ENCODE data around the gene KRT222.

The KRT222 gene

GRCh38 chr17:40613467-40614154 is 51.4 kb downstream of the KRT222 start:
- H3K27ac ChIP-seq (replicated peaks) = no peak overlapping the region
- peaks cover 3% of the 10 kb centered on the region for H3K27me3 ChIP-seq (ENCODE audit: insufficient read depth, poor library complexity, severe bottlenecking)
- DNase-seq (ENCODE audit: low read depth in 1 of 2, low spot score in 1 of 2) = no peak
- TF ChIP-seq GABPA (IDR thresholded peaks at IDR 0.05; ENCODE audit: low read depth) = no peak
- H3K4me3 ChIP-seq (replicated peaks; ENCODE audit: insufficient read depth, low read length) = no peak overlapping the region

GRCh38 chr17:40612599-40613244 is 52.3 kb downstream of the KRT222 start:
- Histone ChIP-seq H3K27ac (replicated peaks) (no peak overlapping the region), H3K27me3 (ENCODE audit: insufficient read depth, poor library complexity, severe bottlenecking) (peaks cover 3% of the 10 kb centered on the region), H3K4me3 (replicated peaks; ENCODE audit: insufficient read depth, low read length) (no peak overlapping the region)
- TF ChIP-seq, protein P1, sequence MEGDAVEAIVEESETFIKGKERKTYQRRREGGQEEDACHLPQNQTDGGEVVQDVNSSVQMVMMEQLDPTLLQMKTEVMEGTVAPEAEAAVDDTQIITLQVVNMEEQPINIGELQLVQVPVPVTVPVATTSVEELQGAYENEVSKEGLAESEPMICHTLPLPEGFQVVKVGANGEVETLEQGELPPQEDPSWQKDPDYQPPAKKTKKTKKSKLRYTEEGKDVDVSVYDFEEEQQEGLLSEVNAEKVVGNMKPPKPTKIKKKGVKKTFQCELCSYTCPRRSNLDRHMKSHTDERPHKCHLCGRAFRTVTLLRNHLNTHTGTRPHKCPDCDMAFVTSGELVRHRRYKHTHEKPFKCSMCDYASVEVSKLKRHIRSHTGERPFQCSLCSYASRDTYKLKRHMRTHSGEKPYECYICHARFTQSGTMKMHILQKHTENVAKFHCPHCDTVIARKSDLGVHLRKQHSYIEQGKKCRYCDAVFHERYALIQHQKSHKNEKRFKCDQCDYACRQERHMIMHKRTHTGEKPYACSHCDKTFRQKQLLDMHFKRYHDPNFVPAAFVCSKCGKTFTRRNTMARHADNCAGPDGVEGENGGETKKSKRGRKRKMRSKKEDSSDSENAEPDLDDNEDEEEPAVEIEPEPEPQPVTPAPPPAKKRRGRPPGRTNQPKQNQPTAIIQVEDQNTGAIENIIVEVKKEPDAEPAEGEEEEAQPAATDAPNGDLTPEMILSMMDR (IDR thresholded peaks at IDR 0.05; ENCODE audit: insufficient read depth, low read length) = no peak
- TF ChIP-seq, protein P2, sequence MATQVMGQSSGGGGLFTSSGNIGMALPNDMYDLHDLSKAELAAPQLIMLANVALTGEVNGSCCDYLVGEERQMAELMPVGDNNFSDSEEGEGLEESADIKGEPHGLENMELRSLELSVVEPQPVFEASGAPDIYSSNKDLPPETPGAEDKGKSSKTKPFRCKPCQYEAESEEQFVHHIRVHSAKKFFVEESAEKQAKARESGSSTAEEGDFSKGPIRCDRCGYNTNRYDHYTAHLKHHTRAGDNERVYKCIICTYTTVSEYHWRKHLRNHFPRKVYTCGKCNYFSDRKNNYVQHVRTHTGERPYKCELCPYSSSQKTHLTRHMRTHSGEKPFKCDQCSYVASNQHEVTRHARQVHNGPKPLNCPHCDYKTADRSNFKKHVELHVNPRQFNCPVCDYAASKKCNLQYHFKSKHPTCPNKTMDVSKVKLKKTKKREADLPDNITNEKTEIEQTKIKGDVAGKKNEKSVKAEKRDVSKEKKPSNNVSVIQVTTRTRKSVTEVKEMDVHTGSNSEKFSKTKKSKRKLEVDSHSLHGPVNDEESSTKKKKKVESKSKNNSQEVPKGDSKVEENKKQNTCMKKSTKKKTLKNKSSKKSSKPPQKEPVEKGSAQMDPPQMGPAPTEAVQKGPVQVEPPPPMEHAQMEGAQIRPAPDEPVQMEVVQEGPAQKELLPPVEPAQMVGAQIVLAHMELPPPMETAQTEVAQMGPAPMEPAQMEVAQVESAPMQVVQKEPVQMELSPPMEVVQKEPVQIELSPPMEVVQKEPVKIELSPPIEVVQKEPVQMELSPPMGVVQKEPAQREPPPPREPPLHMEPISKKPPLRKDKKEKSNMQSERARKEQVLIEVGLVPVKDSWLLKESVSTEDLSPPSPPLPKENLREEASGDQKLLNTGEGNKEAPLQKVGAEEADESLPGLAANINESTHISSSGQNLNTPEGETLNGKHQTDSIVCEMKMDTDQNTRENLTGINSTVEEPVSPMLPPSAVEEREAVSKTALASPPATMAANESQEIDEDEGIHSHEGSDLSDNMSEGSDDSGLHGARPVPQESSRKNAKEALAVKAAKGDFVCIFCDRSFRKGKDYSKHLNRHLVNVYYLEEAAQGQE (IDR thresholded peaks at IDR 0.05; ENCODE audit: insufficient replicate concordance, low read depth) = no peak
- no peak for TF ChIP-seq GABPA (IDR thresholded peaks at IDR 0.05; ENCODE audit: low read depth)
- no peak for TF ChIP-seq POLR2AphosphoS5 (IDR thresholded peaks at IDR 0.05; ENCODE audit: low read depth)
- TF ChIP-seq SPI1 (IDR thresholded peaks at IDR 0.05; ENCODE audit: borderline replicate concordance, low read depth) = no peak
- DNase-seq (ENCODE audit: low read depth in 1 of 2, low spot score in 1 of 2) = no peak

GRCh38 chr17:40611840-40612474 is 53.0 kb downstream of the KRT222 start:
- Histone ChIP-seq H3K27me3 (ENCODE audit: insufficient read depth, poor library complexity, severe bottlenecking) (peaks cover 3% of the 10 kb centered on the region), H3K4me3 (replicated peaks; ENCODE audit: insufficient read depth, low read length) (no peak overlapping the region), H3K27ac (replicated peaks) (no peak overlapping the region)
- no peak for TF ChIP-seq SPI1 (IDR thresholded peaks at IDR 0.05; ENCODE audit: borderline replicate concordance, low read depth)
- TF ChIP-seq POLR2AphosphoS5 (IDR thresholded peaks at IDR 0.05; ENCODE audit: low read depth) = no peak
- TF ChIP-seq GABPA (IDR thresholded peaks at IDR 0.05; ENCODE audit: low read depth) = no peak
- TF ChIP-seq, protein P1 (IDR thresholded peaks at IDR 0.05; ENCODE audit: insufficient read depth, low read length) = no peak
- TF ChIP-seq, protein P2 (IDR thresholded peaks at IDR 0.05; ENCODE audit: insufficient replicate concordance, low read depth) = no peak
- DNase-seq (ENCODE audit: low read depth in 1 of 2, low spot score in 1 of 2) = no peak

DNA sequence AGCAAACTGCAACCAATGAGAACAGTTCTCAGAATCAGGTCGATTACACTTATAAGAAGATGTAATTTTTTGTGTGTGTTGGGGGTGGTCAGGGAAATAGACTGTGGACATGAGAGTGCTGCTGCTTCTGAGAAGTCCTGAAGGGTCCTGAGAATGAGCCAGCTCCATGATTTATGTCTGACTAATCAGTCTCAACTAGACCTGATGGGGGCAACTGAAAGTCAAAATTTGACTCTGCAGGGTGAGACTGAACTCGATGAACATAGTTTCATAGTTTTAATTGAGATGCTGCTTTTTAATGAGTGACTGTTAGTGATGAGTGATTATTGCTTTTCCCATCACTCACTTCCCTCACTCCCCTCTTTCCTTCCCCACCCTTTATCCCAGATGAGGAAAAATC is 54.6 kb downstream of the KRT222 start:
- TF ChIP-seq SPI1 (IDR thresholded peaks at IDR 0.05; ENCODE audit: borderline replicate concordance, low read depth) = no peak
- no peak for TF ChIP-seq POLR2AphosphoS5 (IDR thresholded peaks at IDR 0.05; ENCODE audit: low read depth)
- TF ChIP-seq, protein P1 (IDR thresholded peaks at IDR 0.05; ENCODE audit: insufficient read depth, low read length) = no peak
- TF ChIP-seq GABPA (IDR thresholded peaks at IDR 0.05; ENCODE audit: low read depth) = no peak
- TF ChIP-seq, protein P2 (IDR thresholded peaks at IDR 0.05; ENCODE audit: insufficient replicate concordance, low read depth) = no peak
- H3K27ac ChIP-seq (replicated peaks) = no peak overlapping the region

More for the DNA sequence above, 54.6 kb downstream of the KRT222 start:
- DNase-seq (ENCODE audit: low read depth in 1 of 2, low spot score in 1 of 2) = no peak
- Histone ChIP-seq H3K4me3 (replicated peaks; ENCODE audit: insufficient read depth, low read length) (no peak overlapping the region), H3K27me3 (ENCODE audit: insufficient read depth, poor library complexity, severe bottlenecking) (no peaks in the 10 kb centered on the region)
